Measurements from ENCODE around the gene ARMC9.

DNA sequence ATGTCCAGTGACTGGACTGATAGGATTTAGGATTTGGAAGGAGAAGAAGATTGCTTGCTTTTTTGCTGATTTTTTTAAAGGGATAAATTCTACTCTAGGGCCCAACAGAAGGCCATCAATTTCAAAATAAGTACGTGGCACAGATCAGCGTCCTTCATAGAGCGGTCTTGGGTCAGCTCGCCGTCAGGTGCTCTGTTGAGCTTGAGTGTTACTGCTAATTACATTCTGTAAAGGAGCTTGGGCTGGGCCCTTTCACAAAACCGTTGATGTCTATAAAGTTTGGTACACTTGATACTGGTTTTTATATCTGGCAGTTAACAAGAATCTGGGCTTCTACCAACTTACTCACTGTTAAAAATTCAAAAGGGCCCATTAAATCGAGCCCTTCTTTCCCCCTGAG, 45.4 kb downstream of the ARMC9 start:
- TF ChIP-seq, protein P1, sequence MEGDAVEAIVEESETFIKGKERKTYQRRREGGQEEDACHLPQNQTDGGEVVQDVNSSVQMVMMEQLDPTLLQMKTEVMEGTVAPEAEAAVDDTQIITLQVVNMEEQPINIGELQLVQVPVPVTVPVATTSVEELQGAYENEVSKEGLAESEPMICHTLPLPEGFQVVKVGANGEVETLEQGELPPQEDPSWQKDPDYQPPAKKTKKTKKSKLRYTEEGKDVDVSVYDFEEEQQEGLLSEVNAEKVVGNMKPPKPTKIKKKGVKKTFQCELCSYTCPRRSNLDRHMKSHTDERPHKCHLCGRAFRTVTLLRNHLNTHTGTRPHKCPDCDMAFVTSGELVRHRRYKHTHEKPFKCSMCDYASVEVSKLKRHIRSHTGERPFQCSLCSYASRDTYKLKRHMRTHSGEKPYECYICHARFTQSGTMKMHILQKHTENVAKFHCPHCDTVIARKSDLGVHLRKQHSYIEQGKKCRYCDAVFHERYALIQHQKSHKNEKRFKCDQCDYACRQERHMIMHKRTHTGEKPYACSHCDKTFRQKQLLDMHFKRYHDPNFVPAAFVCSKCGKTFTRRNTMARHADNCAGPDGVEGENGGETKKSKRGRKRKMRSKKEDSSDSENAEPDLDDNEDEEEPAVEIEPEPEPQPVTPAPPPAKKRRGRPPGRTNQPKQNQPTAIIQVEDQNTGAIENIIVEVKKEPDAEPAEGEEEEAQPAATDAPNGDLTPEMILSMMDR (IDR thresholded peaks at IDR 0.05): no peak
- TF ChIP-seq POLR2A (IDR thresholded peaks at IDR 0.05): no peak

Measured in uterus (tissue), 2 donors.